Endothelial cell of umbilical vein (primary cell): ENCODE results near the gene MEGF11. TPM values are rescaled to one million over a fixed set of nuclear protein-coding genes. Genes with fewer than 3 reads are reported as not detected.

Experiments
- BruUV-seq: library from RNA; stranded (reverse); fragments of 400-500 nt; replicated peaks from 2 replicates; lab custom pipeline; 2021; lab: Mats Ljungman, UMichigan
- CTCF ChIA-PET: fragments of 300-600, 350-600 bp; sonication (Branson Sonifier 250); formaldehyde crosslinking; loops from one replicate; lab custom pipeline; 2021; ENCODE audit warnings: antibody characterized with exemption, inconsistent platforms; lab: Charles Lee
- POLR2A ChIA-PET: fragments of 300-600, 350-600 bp; sonication (Branson Sonifier 250); formaldehyde crosslinking; loops from one replicate; lab custom pipeline; 2021; ENCODE audit warnings: antibody characterized with exemption, inconsistent platforms; lab: Charles Lee
- DNase-seq: peaks from one replicate; pipeline ENCODE4 v3.0.0-alpha.2; 2011; ENCODE audit warnings: low read depth, low spot score
- FAIRE-seq: peaks from 2 replicates; lab custom pipeline; 2011; peaks lifted over from hg19 to GRCh38; lab: Jason Lieb, UNC
- H2AFZ ChIP-seq: 2 replicates; pipeline ENCODE4 v1.6.0; 2012; ENCODE audit warnings: low read depth, low read length, control low read depth, inconsistent platforms
- H3K27ac ChIP-seq: 2 replicates; pipeline ENCODE4 v1.5.1; 2011; ENCODE audit warnings: low read depth, mild to moderate bottlenecking, control low read depth, low read length, moderate library complexity; ENCODE audit not compliant: insufficient read depth
- H3K27me3 ChIP-seq, 2 experiments: 2 replicates each; pipeline versions ENCODE4 v1.6.0 to v1.6.1; 2011; ENCODE audit warnings: low read length in 2 of 2, mixed read lengths in 1 of 2; ENCODE audit not compliant: control insufficient read depth in 2 of 2, insufficient read depth in 2 of 2
- H3K36me3 ChIP-seq, 2 experiments: 2 replicates in 1 of 2; 3 replicates in 1 of 2; pipeline ENCODE4 v1.5.1; 2011; ENCODE audit warnings: low read length in 2 of 2, mild to moderate bottlenecking in 1 of 2, moderate library complexity in 1 of 2; ENCODE audit not compliant: control insufficient read depth in 2 of 2, insufficient read depth in 2 of 2; ENCODE audit errors: extremely low read depth in 1 of 2
- H3K4me1 ChIP-seq: 3 replicates; pipeline ENCODE4 v1.5.1; 2011; ENCODE audit warnings: mild to moderate bottlenecking, low read length; ENCODE audit not compliant: control insufficient read depth, insufficient read depth; ENCODE audit errors: extremely low read depth
- H3K4me2 ChIP-seq: 2 replicates; pipeline ENCODE4 v1.6.1; 2011; ENCODE audit warnings: low read length, control low read depth, mixed read lengths; ENCODE audit not compliant: insufficient read depth
- H3K4me3 ChIP-seq, 3 experiments: fragments of 200-600 bp in 1 of 3; sonication (generic), shearing (Covaris generic) in 1 of 3; replicated peaks in 1 of 3; 2 replicates each; pipeline ENCODE4 v1.5.1; 2011 to 2016; ENCODE audit warnings: control low read depth in 3 of 3, low read length in 3 of 3, mild to moderate bottlenecking in 2 of 3, inconsistent platforms in 1 of 3, low read depth in 1 of 3, moderate library complexity in 1 of 3; ENCODE audit not compliant: insufficient read depth in 1 of 3
- H3K79me2 ChIP-seq: 2 replicates; pipeline ENCODE4 v1.6.0; 2012; ENCODE audit warnings: low read length, inconsistent platforms; ENCODE audit not compliant: control insufficient read depth, insufficient read depth
- H3K9ac ChIP-seq: replicated peaks from 2 replicates; pipeline ENCODE3; 2011; ENCODE audit warnings: low read length, control low read depth; ENCODE audit not compliant: insufficient read depth; ENCODE audit errors: extremely low read depth
- H3K9me1 ChIP-seq: replicated peaks from 3 replicates; pipeline ENCODE4 v1.6.0; 2011; ENCODE audit warnings: mild to moderate bottlenecking, low read length; ENCODE audit not compliant: control insufficient read depth, insufficient read depth; ENCODE audit errors: extremely low read depth
- H3K9me3 ChIP-seq: replicated peaks from 2 replicates; pipeline ENCODE4 v1.5.1; 2012; ENCODE audit warnings: low read length, inconsistent platforms; ENCODE audit not compliant: control insufficient read depth, insufficient read depth
- H4K20me1 ChIP-seq: replicated peaks from 2 replicates; pipeline ENCODE3; 2011; ENCODE audit warnings: mild to moderate bottlenecking, low read length; ENCODE audit not compliant: control insufficient read depth, insufficient read depth; ENCODE audit errors: extremely low read depth
- EZH2 ChIP-seq: IDR thresholded peaks from 2 replicates; pipeline ENCODE4 v1.6.1; 2012; ENCODE audit warnings: borderline replicate concordance, low read depth, mild to moderate bottlenecking, moderate library complexity, low read length, inconsistent platforms; ENCODE audit not compliant: severe bottlenecking
- FOS ChIP-seq: IDR thresholded peaks from 2 replicates; pipeline ENCODE4 v1.6.1; 2011; ENCODE audit warnings: mild to moderate bottlenecking, low read length, moderate library complexity, borderline replicate concordance; ENCODE audit not compliant: insufficient read depth
- GATA2 ChIP-seq: IDR thresholded peaks from 2 replicates; pipeline ENCODE4 v1.7.0; 2011; ENCODE audit warnings: low read depth, mild to moderate bottlenecking, moderate library complexity, mixed read lengths, low read length; ENCODE audit not compliant: insufficient read length, insufficient read depth
- JUN ChIP-seq: IDR thresholded peaks from 2 replicates; pipeline ENCODE4 v1.6.1; 2011; ENCODE audit warnings: borderline replicate concordance, low read depth; ENCODE audit not compliant: insufficient read length, insufficient read depth
- MYC ChIP-seq: IDR thresholded peaks from one replicate; pipeline ENCODE4 v1.6.1; 2011; ENCODE audit warnings: mild to moderate bottlenecking, low read depth, low read length
- POLR2A ChIP-seq: IDR thresholded peaks from 2 replicates; pipeline ENCODE4 v1.6.1; 2012; ENCODE audit warnings: low read depth, mild to moderate bottlenecking, control low read depth, low read length
- POLR2AphosphoS5 ChIP-seq: IDR thresholded peaks from 2 replicates; pipeline ENCODE4 v1.6.1; 2012; ENCODE audit warnings: low read depth, mild to moderate bottlenecking, control low read depth, low read length, moderate library complexity; ENCODE audit not compliant: insufficient read depth
- dilution Hi-C: fragments of 300-500 bp; cut with MboI; formaldehyde crosslinking; loops from one replicate; pipeline ENCODE4 v1.15.0; 2019; ENCODE audit warnings: low sequenced_read_pairs; ENCODE audit not compliant: extremely low pct_ligation_motif_present
- intact Hi-C: fragments of 100-400 bp; cut with micrococcal nuclease; formaldehyde crosslinking; loops from one replicate; pipeline ENCODE4 v1.10.0; 2022
- polyA plus RNA-seq, 4 experiments: library from polyadenylated mRNA; depleted of rRNA in 3 of 4; stranded (reverse) in 3 of 4; unstranded in 1 of 4; fragments of >200 nt; gene quantifications; 2 replicates each; pipeline versions ENCODE4 v1.2.1 to v1.2.3, GENCODE V29; 2011 to 2012; ENCODE audit warnings: missing spikeins in 1 of 4
- total RNA-seq: library from RNA; stranded (reverse); gene quantifications from 2 replicates; pipeline ENCODE4 v1.2.3, GENCODE V29; 2021
- TF ChIP-seq, protein P1 (sequence below), 2 donors: IDR thresholded peaks; 1 replicate in 1 of 2; 2 replicates in 1 of 2; pipeline ENCODE4 v1.5.1; 2011; ENCODE audit warnings: low read length in 2 of 2, mild to moderate bottlenecking in 2 of 2, moderate library complexity in 2 of 2, control low read depth in 1 of 2, inconsistent platforms in 1 of 2, low read depth in 1 of 2; ENCODE audit not compliant: insufficient read depth in 1 of 2; ENCODE audit errors: extremely low read depth in 1 of 2
- TF ChIP-seq, protein P2 (sequence below): IDR thresholded peaks from 2 replicates; pipeline ENCODE4 v1.6.1; 2011; ENCODE audit not compliant: insufficient read depth, insufficient read length

MEGF11 gene
- total and polyA plus RNA-seq, 2 donors (not counting 3 experiments of a cell fraction or from before 2014, with no cell fraction given) = not detected

DNA sequence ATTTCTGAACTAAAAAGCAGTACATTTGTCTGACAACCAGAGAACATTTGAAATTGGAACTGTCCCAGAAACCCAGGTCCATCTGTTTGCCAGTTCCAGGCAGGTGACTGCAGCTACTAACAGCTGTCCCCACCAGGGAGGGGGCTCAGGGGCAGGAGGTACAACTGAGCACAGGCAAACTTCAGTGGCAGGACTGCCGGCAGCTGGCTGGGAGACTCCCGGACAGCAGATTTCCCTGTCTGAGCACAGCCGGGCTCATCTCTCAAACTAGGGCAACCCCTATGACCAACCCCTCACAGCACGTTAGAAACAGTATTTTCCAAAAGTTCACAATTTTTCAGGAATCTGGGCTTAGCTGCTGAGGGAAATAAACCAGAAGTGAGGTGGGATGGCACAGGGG, 88.8 kb downstream of the MEGF11 start:
- Histone ChIP-seq H3K27me3 (peaks cover 0 to 2% of the 10 kb centered on the region in 2 experiments), H3K36me3 (no peaks in the 10 kb centered on the region), H3K79me2 (no peaks in the 10 kb centered on the region), H2AFZ (no peak overlapping the region), H3K9me1 (no peaks in the 10 kb centered on the region), H4K20me1 (no peaks in the 10 kb centered on the region), H3K4me3 (no peak overlapping the region), H3K27ac (no peak overlapping the region), H3K9ac (no peak overlapping the region), H3K9me3 (no peaks in the 10 kb centered on the region), H3K4me2 (no peak overlapping the region), H3K4me1 (no peaks in the 10 kb centered on the region)
- intact Hi-C loops = no loop called here
- dilution Hi-C loops = no loop called here
- no peak for FAIRE-seq
- BruUV-seq = no TSS peak
- POLR2A ChIA-PET = no interaction called here
- DNase-seq = no peak
- CTCF ChIA-PET = no interaction called here
- no peak for TF ChIP-seq EZH2

DNA sequence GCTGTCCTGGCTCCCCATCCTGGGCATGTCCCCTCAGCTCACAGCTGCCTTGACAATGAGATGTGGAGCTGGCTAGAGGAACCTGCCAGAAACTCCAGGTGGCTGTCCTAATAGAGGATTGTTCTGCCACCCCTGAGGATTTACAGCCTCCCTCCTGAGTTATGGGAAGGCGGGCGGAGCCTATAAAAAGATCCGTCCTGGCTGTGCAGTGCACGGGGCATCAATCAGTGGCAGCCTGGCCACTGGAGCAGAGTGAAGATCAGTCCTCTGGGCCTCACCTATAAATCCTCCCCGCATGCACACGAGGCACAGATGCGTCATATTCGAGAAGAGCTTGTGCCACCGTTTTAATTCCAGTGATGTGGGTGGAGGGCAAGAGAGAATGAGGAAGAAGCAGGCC, 90.0 kb downstream of the MEGF11 start:
- CTCF ChIA-PET = interaction anchor here (1.1 kb wide), 1 partner anchor 12 kb away, joined by 4 read pairs; no protein-coding TSS in a partner anchor

More for the DNA sequence above, 90.0 kb downstream of the MEGF11 start:
- Histone ChIP-seq H3K4me3 (no peak overlapping the region), H3K9ac (no peak overlapping the region), H3K4me1 (no peaks in the 10 kb centered on the region), H3K36me3 (no peaks in the 10 kb centered on the region), H3K79me2 (no peaks in the 10 kb centered on the region), H3K9me3 (no peaks in the 10 kb centered on the region), H3K27me3 (peaks cover 0 to 2% of the 10 kb centered on the region in 2 experiments), H3K9me1 (no peaks in the 10 kb centered on the region), H2AFZ (no peak overlapping the region), H3K27ac (no peak overlapping the region), H3K4me2 (no peak overlapping the region), H4K20me1 (no peaks in the 10 kb centered on the region)
- intact Hi-C loops = no loop called here
- DNase-seq (no peak), FAIRE-seq (no peak)
- dilution Hi-C loops = no loop called here
- TF ChIP-seq GATA2 = no peak
- TF ChIP-seq, protein P1, sequence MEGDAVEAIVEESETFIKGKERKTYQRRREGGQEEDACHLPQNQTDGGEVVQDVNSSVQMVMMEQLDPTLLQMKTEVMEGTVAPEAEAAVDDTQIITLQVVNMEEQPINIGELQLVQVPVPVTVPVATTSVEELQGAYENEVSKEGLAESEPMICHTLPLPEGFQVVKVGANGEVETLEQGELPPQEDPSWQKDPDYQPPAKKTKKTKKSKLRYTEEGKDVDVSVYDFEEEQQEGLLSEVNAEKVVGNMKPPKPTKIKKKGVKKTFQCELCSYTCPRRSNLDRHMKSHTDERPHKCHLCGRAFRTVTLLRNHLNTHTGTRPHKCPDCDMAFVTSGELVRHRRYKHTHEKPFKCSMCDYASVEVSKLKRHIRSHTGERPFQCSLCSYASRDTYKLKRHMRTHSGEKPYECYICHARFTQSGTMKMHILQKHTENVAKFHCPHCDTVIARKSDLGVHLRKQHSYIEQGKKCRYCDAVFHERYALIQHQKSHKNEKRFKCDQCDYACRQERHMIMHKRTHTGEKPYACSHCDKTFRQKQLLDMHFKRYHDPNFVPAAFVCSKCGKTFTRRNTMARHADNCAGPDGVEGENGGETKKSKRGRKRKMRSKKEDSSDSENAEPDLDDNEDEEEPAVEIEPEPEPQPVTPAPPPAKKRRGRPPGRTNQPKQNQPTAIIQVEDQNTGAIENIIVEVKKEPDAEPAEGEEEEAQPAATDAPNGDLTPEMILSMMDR (IDR thresholded peaks at IDR 0.05; ENCODE audit: extremely low read depth in 1 of 2, insufficient read depth in 1 of 2, low read depth in 1 of 2, low read length in 2 of 2) = no peak
- no peak for TF ChIP-seq POLR2A
- TF ChIP-seq MYC = no peak
- TF ChIP-seq, protein P2, sequence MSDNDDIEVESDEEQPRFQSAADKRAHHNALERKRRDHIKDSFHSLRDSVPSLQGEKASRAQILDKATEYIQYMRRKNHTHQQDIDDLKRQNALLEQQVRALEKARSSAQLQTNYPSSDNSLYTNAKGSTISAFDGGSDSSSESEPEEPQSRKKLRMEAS = no peak
- TF ChIP-seq EZH2 = no peak
- TF ChIP-seq FOS = no peak
- no peak for TF ChIP-seq POLR2AphosphoS5
- TF ChIP-seq JUN = no peak
- no TSS peak for BruUV-seq
- POLR2A ChIA-PET = no interaction called here
